GM18520 (cell line): Measurements from ENCODE around the gene CELF1.

ENCODE experiments used
- ATAC-seq: cut with Tn5 transposase; IDR thresholded peaks from one replicate; pipeline ENCODE4 v1.9.1; 2021; ENCODE audit not compliant: unreplicated experiment

CELF1 gene

GRCh38 chr11:47552566-47553405 is at the start of gene CELF1:
CELF1 (minus strand) TSS chr11:47553132; CDS start chr11:47499523, 53,609 bp downstream.
- ATAC-seq, result peak; percentile 91

GRCh38 chr11:47599902-47600301 is 47.0 kb upstream of the CELF1 start:
- no peak for ATAC-seq

GRCh38 chr11:47595967-47596366 is 43.0 kb upstream of the CELF1 start:
- no peak for ATAC-seq

GRCh38 chr11:47595029-47595428 is 42.1 kb upstream of the CELF1 start:
- no peak for ATAC-seq

- ATAC-seq, result no peak
Measured at GRCh38 chr11:47593934-47594855, 41.3 kb upstream of the CELF1 start, which contains the start of gene C1QTNF4. C1QTNF4 (minus strand) TSS chr11:47594411; CDS start chr11:47590810, 3,601 bp downstream.

- ATAC-seq, result no peak
Measured at GRCh38 chr11:47593492-47593933, 40.6 kb upstream of the CELF1 start.

GRCh38 chr11:47592970-47593369 is 40.0 kb upstream of the CELF1 start:
- no peak for ATAC-seq

GRCh38 chr11:47592251-47592650 is 39.3 kb upstream of the CELF1 start:
- no peak for ATAC-seq

- ATAC-seq, result no peak
Measured at GRCh38 chr11:47591764-47592163, 38.8 kb upstream of the CELF1 start.

- ATAC-seq, result no peak
Measured at GRCh38 chr11:47589977-47590861, 37.3 kb upstream of the CELF1 start.

- no peak for ATAC-seq
Measured at GRCh38 chr11:47589584-47589976, 36.6 kb upstream of the CELF1 start.

GRCh38 chr11:47589118-47589517 is 36.2 kb upstream of the CELF1 start:
- no peak for ATAC-seq

- no peak for ATAC-seq
Measured at GRCh38 chr11:47587723-47588326, 34.9 kb upstream of the CELF1 start.

- ATAC-seq, result no peak
Measured at GRCh38 chr11:47587039-47587716, 34.2 kb upstream of the CELF1 start.

GRCh38 chr11:47586098-47586855 is 33.3 kb upstream of the CELF1 start, which contains the start of gene FAM180B:
FAM180B (plus strand) TSS chr11:47586678; CDS start chr11:47586769, 91 bp downstream.
- no peak for ATAC-seq

GRCh38 chr11:47583844-47584243 is 30.9 kb upstream of the CELF1 start:
- no peak for ATAC-seq

- ATAC-seq, result peak; percentile 93
Measured at GRCh38 chr11:47578524-47579494, 25.9 kb upstream of the CELF1 start, which contains the start of the genes KBTBD4 and NDUFS3. KBTBD4 (minus strand) TSS chr11:47578970; CDS start chr11:47578951, 19 bp downstream. NDUFS3 (plus strand) TSS chr11:47579074; CDS start chr11:47579092, 18 bp downstream.
